K562 (cell line): ENCODE results near the gene PSMG3. TPM values are rescaled to one million over a fixed set of nuclear protein-coding genes. Genes with fewer than 3 reads are reported as not detected.
A peak's percentile ranks its signal among the peaks of the same experiment; 100 is the strongest.

ENCODE experiments used
- E4F1 ChIP-seq: fragments of 250-450 bp; sonication (Bioruptor Pico); IDR thresholded peaks from 2 replicates; pipeline ENCODE4 v1.5.0; 2021; ENCODE audit warnings: mild to moderate bottlenecking, borderline replicate concordance
- REST ChIP-seq, 2 experiments: fragments of 450-650 bp; formaldehyde crosslinking in 1 of 2; IDR thresholded peaks; 2 replicates each; pipeline versions ENCODE4 v1.4.0 to v1.6.1; 2014 to 2020; ENCODE audit warnings: mild to moderate bottlenecking in 2 of 2, borderline replicate concordance in 1 of 2, low read depth in 1 of 2
- SRSF7 ChIP-seq: fragments of 200-400 bp; formaldehyde crosslinking; optimal IDR thresholded peaks from 2 replicates; pipeline ENCODE3; 2017; ENCODE audit warnings: mild to moderate bottlenecking, low read depth, low read length
- ZNF347 ChIP-seq: fragments of 450-650 bp; formaldehyde crosslinking; IDR thresholded peaks from 2 replicates; pipeline ENCODE4 v1.4.0; 2020; ENCODE audit warnings: low read depth, mild to moderate bottlenecking, moderate library complexity
- ZNF407 ChIP-seq: fragments of 450-650 bp; IDR thresholded peaks from 2 replicates; pipeline ENCODE4 v1.6.1; 2016; ENCODE audit warnings: low read depth
- polyA plus RNA-seq, 8 experiments: library from polyadenylated mRNA; depleted of rRNA in 4 of 8; stranded (reverse) in 5 of 8; unstranded in 3 of 8; fragments of >200 nt; fragmentation: Nextera tagmentation in 2 of 8; fragmentation: Illumina TruSeq in 1 of 8; extraction: Ambion mirVana in 2 of 8; extraction: Trizol in 1 of 8; gene quantifications; 2 replicates each; pipeline versions ENCODE4 v1.2.1 to v1.2.3, GENCODE V29; 2011 to 2014; ENCODE audit warnings: inconsistent platforms in 1 of 8, missing spikeins in 1 of 8
- total RNA-seq, 7 experiments: library from RNA; depleted of rRNA in 6 of 7; stranded (reverse); fragments of >200 nt in 6 of 7; fragmentation: Illumina TruSeq in 2 of 7; extraction: Trizol in 2 of 7; gene quantifications; 2 replicates each; pipeline versions ENCODE4 v1.2.1 to v1.2.3, GENCODE V29; 2011 to 2021; ENCODE audit warnings: low replicate concordance in 1 of 7

PSMG3 gene
- total and polyA plus RNA-seq, 9 of the 15 experiments (the other 6 are each of a cell fraction or from before 2014, with no cell fraction given) = 34.8 to 122 (median 80.1) TPM

- peak; percentile 72; the same call in 1 of the 2 replicates for TF ChIP-seq REST (IDR thresholded peaks at IDR 0.05; ENCODE audit: borderline replicate concordance)
- TF ChIP-seq REST (CRISPR knock-in tag; IDR thresholded peaks at IDR 0.05; ENCODE audit: low read depth) = no peak
- no peak for TF ChIP-seq ZNF407
- TF ChIP-seq SRSF7 = no peak
- TF ChIP-seq E4F1 (CRISPR knock-in tag) = no peak
- TF ChIP-seq ZNF347 (CRISPR knock-in tag) = no peak
Observed at GRCh38 chr7:1548438-1548831, 21.4 kb downstream of the PSMG3 start (continued).
